Loucy (cell line): ENCODE measurements around the gene ASPA.

Source experiments
- H2AFZ ChIP-seq: fragments of 200-600 bp; sonication (generic); 2 replicates; pipeline ENCODE4 v1.6.0; 2016; ENCODE audit warnings: antibody characterized with exemption, mild to moderate bottlenecking, low read length, moderate library complexity
- H3F3A ChIP-seq: fragments of 200-600 bp; 2 replicates; pipeline ENCODE4 v1.6.0; 2016; ENCODE audit warnings: antibody characterized with exemption, low read depth, mild to moderate bottlenecking
- H3K27me3 ChIP-seq: fragments of 200-600 bp; sonication (generic); 2 replicates; pipeline ENCODE4 v1.6.1; 2014; ENCODE audit warnings: low read length, mild to moderate bottlenecking; ENCODE audit not compliant: insufficient read depth, poor library complexity, severe bottlenecking
- H3K36me3 ChIP-seq: fragments of 200-600 bp; sonication (generic); 2 replicates; pipeline ENCODE4 v1.6.1; 2016; ENCODE audit warnings: low read length; ENCODE audit not compliant: insufficient read depth
- H3K4me1 ChIP-seq: fragments of 200-600 bp; sonication (generic); 2 replicates; pipeline ENCODE4 v1.5.1; 2014; ENCODE audit warnings: low read length, mild to moderate bottlenecking; ENCODE audit not compliant: insufficient read depth, poor library complexity, severe bottlenecking
- H3K4me2 ChIP-seq: fragments of 200-600 bp; sonication (generic); 2 replicates; pipeline ENCODE4 v1.6.0; 2014; ENCODE audit warnings: antibody characterized with exemption, low read length, low read depth, mild to moderate bottlenecking; ENCODE audit not compliant: poor library complexity, severe bottlenecking
- H3K4me3 ChIP-seq: fragments of 200-600 bp; sonication (generic); 2 replicates; pipeline ENCODE4 v1.5.1; 2014; ENCODE audit warnings: low read length, mild to moderate bottlenecking, mixed read lengths; ENCODE audit not compliant: poor library complexity, severe bottlenecking
- H3K79me2 ChIP-seq: fragments of 200-600 bp; sonication (generic); 2 replicates; pipeline ENCODE4 v1.6.1; 2014; ENCODE audit warnings: low read length; ENCODE audit not compliant: insufficient read depth
- H3K9ac ChIP-seq: fragments of 200-600 bp; sonication (generic); 2 replicates; pipeline ENCODE4 v1.6.0; 2014; ENCODE audit warnings: mild to moderate bottlenecking, low read depth, low read length, moderate library complexity; ENCODE audit not compliant: poor library complexity, severe bottlenecking
- H3K9me2 ChIP-seq: fragments of 200-600 bp; sonication (generic); replicated peaks from 2 replicates; pipeline ENCODE4 v1.6.1; 2016; ENCODE audit warnings: low read depth, low read length, mixed read lengths
- H3K9me3 ChIP-seq: fragments of 200-600 bp; sonication (generic); 2 replicates; pipeline ENCODE4 v1.6.1; 2014; ENCODE audit warnings: mild to moderate bottlenecking, antibody characterized with exemption, low read length, low read depth; ENCODE audit not compliant: insufficient read depth
- H4K20me1 ChIP-seq: fragments of 200-600 bp; sonication (generic); 2 replicates; pipeline ENCODE4 v1.6.0; 2014; ENCODE audit warnings: antibody characterized with exemption, low read length, mild to moderate bottlenecking; ENCODE audit not compliant: insufficient read depth, poor library complexity, severe bottlenecking
- EZH2phosphoT487 ChIP-seq: fragments of 200-600 bp; IDR thresholded peaks from 2 replicates; pipeline ENCODE4 v1.6.1; 2018; ENCODE audit warnings: antibody characterized with exemption, mild to moderate bottlenecking, moderate library complexity, borderline replicate concordance
- TF ChIP-seq, protein P1 (sequence below): fragments of 200-600 bp; sonication (generic); conservative IDR thresholded peaks from 2 replicates; pipeline ENCODE4 v1.5.1; 2014; ENCODE audit warnings: mild to moderate bottlenecking, antibody characterized with exemption, low read length

ASPA gene

GRCh38 chr17:3469529-3469928 lies 6.3 kb upstream of the ASPA start:
- no peak for TF ChIP-seq EZH2phosphoT487
- TF ChIP-seq, protein P1, sequence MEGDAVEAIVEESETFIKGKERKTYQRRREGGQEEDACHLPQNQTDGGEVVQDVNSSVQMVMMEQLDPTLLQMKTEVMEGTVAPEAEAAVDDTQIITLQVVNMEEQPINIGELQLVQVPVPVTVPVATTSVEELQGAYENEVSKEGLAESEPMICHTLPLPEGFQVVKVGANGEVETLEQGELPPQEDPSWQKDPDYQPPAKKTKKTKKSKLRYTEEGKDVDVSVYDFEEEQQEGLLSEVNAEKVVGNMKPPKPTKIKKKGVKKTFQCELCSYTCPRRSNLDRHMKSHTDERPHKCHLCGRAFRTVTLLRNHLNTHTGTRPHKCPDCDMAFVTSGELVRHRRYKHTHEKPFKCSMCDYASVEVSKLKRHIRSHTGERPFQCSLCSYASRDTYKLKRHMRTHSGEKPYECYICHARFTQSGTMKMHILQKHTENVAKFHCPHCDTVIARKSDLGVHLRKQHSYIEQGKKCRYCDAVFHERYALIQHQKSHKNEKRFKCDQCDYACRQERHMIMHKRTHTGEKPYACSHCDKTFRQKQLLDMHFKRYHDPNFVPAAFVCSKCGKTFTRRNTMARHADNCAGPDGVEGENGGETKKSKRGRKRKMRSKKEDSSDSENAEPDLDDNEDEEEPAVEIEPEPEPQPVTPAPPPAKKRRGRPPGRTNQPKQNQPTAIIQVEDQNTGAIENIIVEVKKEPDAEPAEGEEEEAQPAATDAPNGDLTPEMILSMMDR, result no peak
- Histone ChIP-seq H4K20me1 (no peaks in the 10 kb centered on the region), H3F3A (no peaks in the 10 kb centered on the region), H3K27me3 (no peaks in the 10 kb centered on the region), H3K9me3 (no peaks in the 10 kb centered on the region), H2AFZ (no peak overlapping the region), H3K36me3 (no peaks in the 10 kb centered on the region), H3K9ac (no peak overlapping the region), H3K4me3 (no peak overlapping the region), H3K4me2 (no peak overlapping the region), H3K9me2 (no peaks in the 10 kb centered on the region), H3K79me2 (no peaks in the 10 kb centered on the region), H3K4me1 (no peaks in the 10 kb centered on the region)

GRCh38 chr17:3471599-3471998 lies 4.2 kb upstream of the ASPA start, which contains the start of gene SPATA22:
SPATA22 (minus strand) TSS chr17:3471819; CDS start chr17:3469325, 2,494 bp downstream.
- H3K79me2 ChIP-seq, result no peaks in the 10 kb centered on the region
- H3K4me1 ChIP-seq, result peaks cover 4% of the 10 kb centered on the region
- no peak within 1 kb of the TSS for H3K4me3 ChIP-seq
- no peak within 1 kb of the TSS for H2AFZ ChIP-seq
- H4K20me1 ChIP-seq, result no peaks in the 10 kb centered on the region
- H3F3A ChIP-seq, result no peaks in the 10 kb centered on the region
- H3K4me2 ChIP-seq, result no peak within 1 kb of the TSS
- no peak within 1 kb of the TSS for H3K9ac ChIP-seq
- H3K9me3 ChIP-seq, result no peaks in the 10 kb centered on the region
- TF ChIP-seq, protein P1, result no peak
- TF ChIP-seq EZH2phosphoT487, result no peak
- no peaks in the 10 kb centered on the region for H3K36me3 ChIP-seq
- no peaks in the 10 kb centered on the region for H3K27me3 ChIP-seq
- H3K9me2 ChIP-seq, result no peaks in the 10 kb centered on the region

- H3K4me2 ChIP-seq, result no peak overlapping the region
- H3K27me3 ChIP-seq, result no peaks in the 10 kb centered on the region
- no peaks in the 10 kb centered on the region for H4K20me1 ChIP-seq
- H3K36me3 ChIP-seq, result no peaks in the 10 kb centered on the region
- no peaks in the 10 kb centered on the region for H3K79me2 ChIP-seq
- H3K9me2 ChIP-seq, result no peaks in the 10 kb centered on the region
- peaks cover 4% of the 10 kb centered on the region for H3K4me1 ChIP-seq
- H3K9me3 ChIP-seq, result no peaks in the 10 kb centered on the region
- H3K4me3 ChIP-seq, result no peak overlapping the region
- H3F3A ChIP-seq, result no peaks in the 10 kb centered on the region
- TF ChIP-seq, protein P1, result no peak
- TF ChIP-seq EZH2phosphoT487, result no peak
- H2AFZ ChIP-seq, result no peak overlapping the region
- no peak overlapping the region for H3K9ac ChIP-seq
These were observed 3.7 kb upstream of the ASPA start for GRCh38 chr17:3472137-3472536.
